Stimulated activated CD4-positive, alpha-beta T cell treated with anti-CD3 and anti-CD28 coated beads, Interleukin-4, amount 100 ng/mL, for 4 hours (primary cell): ENCODE results near the gene VPS29.

Experiments
- DNase-seq, 2 experiments: peaks; one replicate each; pipeline ENCODE4 v3.0.0-alpha.2; 2020

VPS29 gene

DNA sequence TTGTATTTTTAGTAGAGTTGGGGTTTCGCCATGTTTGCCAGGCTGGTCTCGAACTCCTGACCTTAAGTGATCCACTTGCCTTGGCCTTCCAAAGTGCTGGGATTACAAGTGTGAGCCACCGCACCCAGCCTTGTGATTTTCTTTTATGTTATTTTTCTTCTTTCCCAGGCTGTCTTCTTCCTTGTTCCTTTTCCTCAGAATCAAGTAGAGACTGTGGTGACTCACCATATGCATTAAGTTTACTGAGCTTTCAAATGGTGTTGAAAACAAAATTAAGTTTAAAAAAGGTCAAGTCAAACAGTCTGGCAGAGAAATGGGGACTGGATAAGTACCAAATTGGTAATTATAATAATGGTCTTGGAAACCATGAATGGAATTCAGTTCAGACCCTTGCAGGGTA is 57.5 kb downstream of the VPS29 start:
- no peak for DNase-seq
